Measurements from ENCODE around the gene LTBP2. TPM values are rescaled to one million over a fixed set of nuclear protein-coding genes. Genes with fewer than 3 reads are reported as not detected.

Gene LTBP2
- total and polyA plus RNA-seq, 8 donors: 2.9 to 36.2 (median 7.9) TPM

- intact Hi-C loops (cut with DNase I; ENCODE audit: low total_unique reads): no loop called here
- WGBS, 5 donors: 85 to 96% (median 89%) methylated on average over 10 to 18 of the region's 18 CpGs
- Histone ChIP-seq H3K27me3 (no peaks in the 10 kb centered on the region), H3K36me3 (no peaks in the 10 kb centered on the region), H3K4me1 (peaks cover 0 to 30% (median 15%) of the 10 kb centered on the region in 4 donors), H3K9me3 (no peaks in the 10 kb centered on the region), H3K27ac (no peak overlapping the region), H3K4me3 (no peak overlapping the region)
- DNase-seq: no peak
- TF ChIP-seq CTCF (IDR thresholded peaks at IDR 0.05): no peak
- no peak for TF ChIP-seq POLR2A (IDR thresholded peaks at IDR 0.05)
- no peak for TF ChIP-seq EP300 (IDR thresholded peaks at IDR 0.05)
- no peak for TF ChIP-seq POLR2AphosphoS5 (IDR thresholded peaks at IDR 0.05)
Measured at GRCh38 chr14:74586681-74587362, 25.2 kb downstream of the LTBP2 start.

GRCh38 chr14:74585406-74586335, 26.4 kb downstream of the LTBP2 start:
- H3K4me1 ChIP-seq: peaks cover 0 to 28% (median 13%) of the 10 kb centered on the region in 4 donors
- no peaks in the 10 kb centered on the region for H3K36me3 ChIP-seq
- DNase-seq: no peak

GRCh38 chr14:74584951-74585350, 27.1 kb downstream of the LTBP2 start:
- no peak for TF ChIP-seq CTCF (IDR thresholded peaks at IDR 0.05)
- TF ChIP-seq POLR2A (IDR thresholded peaks at IDR 0.05): no peak
- no peak for TF ChIP-seq EP300 (IDR thresholded peaks at IDR 0.05)
- no peak for TF ChIP-seq POLR2AphosphoS5 (IDR thresholded peaks at IDR 0.05)
- H3K27me3 ChIP-seq: no peaks in the 10 kb centered on the region
- no peak for DNase-seq
- H3K36me3 ChIP-seq: no peaks in the 10 kb centered on the region
- intact Hi-C loops (cut with DNase I; ENCODE audit: low total_unique reads): no loop called here
- peak overlapping the region in 2 of 5 donors; percentile 47 to 49 for H3K27ac ChIP-seq
- no peak overlapping the region for H3K4me3 ChIP-seq
- H3K9me3 ChIP-seq: no peaks in the 10 kb centered on the region
- WGBS, 5 donors: 64 to 85% (median 78%) methylated on average over 5 of the region's 5 CpGs
- peaks cover 0 to 31% (median 16%) of the 10 kb centered on the region in 4 donors for H3K4me1 ChIP-seq

More at GRCh38 chr14:74585406-74586335, 26.4 kb downstream of the LTBP2 start:
- Histone ChIP-seq H3K27ac (peak overlapping the region in 2 of 5 donors; percentile 47 to 49), H3K27me3 (no peaks in the 10 kb centered on the region), H3K9me3 (no peaks in the 10 kb centered on the region), H3K4me3 (no peak overlapping the region)
- intact Hi-C loops (cut with DNase I; ENCODE audit: low total_unique reads): no loop called here
- WGBS, 5 donors: 88 to 93% (median 91%) methylated on average over 16 to 33 of the region's 33 CpGs
- TF ChIP-seq EP300 (IDR thresholded peaks at IDR 0.05) (no peak), POLR2A (IDR thresholded peaks at IDR 0.05) (no peak), CTCF (IDR thresholded peaks at IDR 0.05) (no peak)

GRCh38 chr14:74583689-74584434, 28.2 kb downstream of the LTBP2 start:
- Histone ChIP-seq H3K4me1 (peaks cover 0 to 36% (median 20%) of the 10 kb centered on the region in 4 donors), H3K4me3 (no peak overlapping the region), H3K27me3 (no peaks in the 10 kb centered on the region), H3K36me3 (no peaks in the 10 kb centered on the region), H3K27ac (peak overlapping the region in 2 of 5 donors; percentile 24 to 47), H3K9me3 (no peaks in the 10 kb centered on the region)
- 79 to 86% (median 83%) methylated on average over 6 of the region's 6 CpGs for WGBS, 5 donors
- TF ChIP-seq POLR2AphosphoS5 (IDR thresholded peaks at IDR 0.05) (no peak), POLR2A (IDR thresholded peaks at IDR 0.05) (no peak), EP300 (IDR thresholded peaks at IDR 0.05) (no peak), CTCF (IDR thresholded peaks at IDR 0.05) (no peak)
- intact Hi-C loops (cut with DNase I; ENCODE audit: low total_unique reads): no loop called here
- no peak for DNase-seq

Data from stomach (tissue), 9 donors.